Activated T-cell treated with anti-CD3 and anti-CD28 coated beads, Interleukin-2, amount 50 U/mL, for 4 hours (primary cell): ENCODE data around the gene EHMT1. TPM values are rescaled to one million over a fixed set of nuclear protein-coding genes. Genes with fewer than 3 reads are reported as not detected.

Source experiments
- ATAC-seq, 2 donors: fragments of 200-7000 bp; cut with Tn5 transposase; one replicate each; pipeline ENCODE4 v1.10.0; 2021
- DNase-seq: peaks from one replicate; pipeline ENCODE4 v3.0.0-alpha.2; 2020
- H3K27me3 Mint-ChIP-seq: one replicate; pipeline ENCODE4 v1.8.0; 2021; ENCODE audit warnings: low read depth, mixed read lengths
- H3K36me3 Mint-ChIP-seq: one replicate; pipeline ENCODE4 v1.8.0; 2022; ENCODE audit warnings: mixed read lengths; ENCODE audit not compliant: insufficient read depth
- H3K4me1 Mint-ChIP-seq: one replicate; pipeline ENCODE4 v1.8.0; 2021; ENCODE audit warnings: low read depth, mixed read lengths
- H3K4me3 Mint-ChIP-seq: one replicate; pipeline ENCODE4 v1.8.0; 2021; ENCODE audit warnings: mild to moderate bottlenecking, moderate library complexity, mixed read lengths
- H3K9me3 Mint-ChIP-seq: one replicate; pipeline ENCODE4 v1.8.0; 2021; ENCODE audit warnings: mixed read lengths
- total RNA-seq, 3 donors: library from RNA; stranded (reverse); gene quantifications; one replicate each; pipeline ENCODE4 v1.2.1, GENCODE V29; 2021

The EHMT1 gene
- 10 to 100 TPM; 76.6 to 79.1 (median 78.1) TPM for total RNA-seq

- no peaks in the 10 kb centered on the region for H3K27me3 Mint-ChIP-seq
- H3K4me3 Mint-ChIP-seq, result peak within 1 kb of the TSS; percentile 89
- ATAC-seq, result peak; percentile 84 to 88
- no peaks in the 10 kb centered on the region for H3K9me3 Mint-ChIP-seq
- peak; percentile 87 for DNase-seq
- peaks cover 42% of the 10 kb centered on the region for H3K4me1 Mint-ChIP-seq
- H3K36me3 Mint-ChIP-seq, result peaks cover 5% of the 10 kb centered on the region
These were observed at the start of gene EHMT1 for GRCh38 chr9:137618105-137619067. Gene EHMT1 (plus strand): TSS chr9:137619005. CDS start chr9:137619029, 24 bp downstream.

GRCh38 chr9:137569609-137570203 lies 49.1 kb upstream of the EHMT1 start:
- H3K4me1 Mint-ChIP-seq, result peaks cover 9% of the 10 kb centered on the region
- H3K9me3 Mint-ChIP-seq, result no peaks in the 10 kb centered on the region
- H3K27me3 Mint-ChIP-seq, result no peaks in the 10 kb centered on the region
- H3K36me3 Mint-ChIP-seq, result peaks cover 18% of the 10 kb centered on the region
- ATAC-seq, result no peak
- no peak for DNase-seq
- H3K4me3 Mint-ChIP-seq, result no peak overlapping the region

GRCh38 chr9:137570566-137570965 lies 48.2 kb upstream of the EHMT1 start:
- peaks cover 13% of the 10 kb centered on the region for H3K4me1 Mint-ChIP-seq
- no peaks in the 10 kb centered on the region for H3K27me3 Mint-ChIP-seq
- H3K9me3 Mint-ChIP-seq, result no peaks in the 10 kb centered on the region
- no peak overlapping the region for H3K4me3 Mint-ChIP-seq
- ATAC-seq, result no peak
- DNase-seq, result no peak
- peaks cover 23% of the 10 kb centered on the region for H3K36me3 Mint-ChIP-seq

GRCh38 chr9:137574192-137574591 lies 44.6 kb upstream of the EHMT1 start:
- Mint-ChIP-seq H3K9me3 (no peaks in the 10 kb centered on the region), H3K4me3 (no peak overlapping the region), H3K4me1 (peaks cover 37% of the 10 kb centered on the region), H3K36me3 (peaks cover 26% of the 10 kb centered on the region), H3K27me3 (no peaks in the 10 kb centered on the region)
- no peak for DNase-seq
- ATAC-seq, result no peak

- Mint-ChIP-seq H3K4me3 (no peak overlapping the region), H3K36me3 (peaks cover 25% of the 10 kb centered on the region), H3K4me1 (peaks cover 38% of the 10 kb centered on the region), H3K9me3 (no peaks in the 10 kb centered on the region), H3K27me3 (no peaks in the 10 kb centered on the region)
- no peak for ATAC-seq
- DNase-seq, result no peak
These were observed 43.5 kb upstream of the EHMT1 start for GRCh38 chr9:137575364-137575715.

GRCh38 chr9:137575716-137576411 lies 42.9 kb upstream of the EHMT1 start:
- no peaks in the 10 kb centered on the region for H3K27me3 Mint-ChIP-seq
- peaks cover 34% of the 10 kb centered on the region for H3K4me1 Mint-ChIP-seq

GRCh38 chr9:137578518-137579258 lies 40.1 kb upstream of the EHMT1 start, which contains the start of gene DPH7:
Gene DPH7 (minus strand): TSS chr9:137578925. CDS start chr9:137578777, 148 bp downstream.
- Mint-ChIP-seq H3K36me3 (peaks cover 20% of the 10 kb centered on the region), H3K4me3 (peak within 1 kb of the TSS; percentile 86), H3K4me1 (peaks cover 33% of the 10 kb centered on the region), H3K27me3 (no peaks in the 10 kb centered on the region), H3K9me3 (no peaks in the 10 kb centered on the region)
- ATAC-seq, result peak; percentile 98 to 99
- peak; percentile 94 for DNase-seq

More at GRCh38 chr9:137575716-137576411, 42.9 kb upstream of the EHMT1 start:
- H3K9me3 Mint-ChIP-seq, result no peaks in the 10 kb centered on the region
- H3K36me3 Mint-ChIP-seq, result peaks cover 20% of the 10 kb centered on the region
- ATAC-seq (no peak), DNase-seq (no peak)
- peak overlapping the region; percentile 20 for H3K4me3 Mint-ChIP-seq

GRCh38 chr9:137579259-137579604 lies 39.6 kb upstream of the EHMT1 start:
- peaks cover 33% of the 10 kb centered on the region for H3K4me1 Mint-ChIP-seq
- no peak for ATAC-seq
- H3K27me3 Mint-ChIP-seq, result no peaks in the 10 kb centered on the region
- no peak for DNase-seq
- H3K36me3 Mint-ChIP-seq, result peaks cover 20% of the 10 kb centered on the region
- H3K4me3 Mint-ChIP-seq, result peak overlapping the region; percentile 86
- H3K9me3 Mint-ChIP-seq, result no peaks in the 10 kb centered on the region

- peaks cover 31% of the 10 kb centered on the region for H3K4me1 Mint-ChIP-seq
These were observed 38.4 kb upstream of the EHMT1 start for GRCh38 chr9:137580209-137580953.

GRCh38 chr9:137580954-137581322 lies 37.9 kb upstream of the EHMT1 start:
- no peaks in the 10 kb centered on the region for H3K9me3 Mint-ChIP-seq
- peaks cover 9% of the 10 kb centered on the region for H3K36me3 Mint-ChIP-seq
- H3K27me3 Mint-ChIP-seq, result no peaks in the 10 kb centered on the region
- no peak overlapping the region for H3K4me3 Mint-ChIP-seq
- no peak for DNase-seq
- no peak for ATAC-seq
- H3K4me1 Mint-ChIP-seq, result peaks cover 26% of the 10 kb centered on the region

More at GRCh38 chr9:137580209-137580953, 38.4 kb upstream of the EHMT1 start:
- Mint-ChIP-seq H3K36me3 (peaks cover 14% of the 10 kb centered on the region), H3K27me3 (no peaks in the 10 kb centered on the region), H3K9me3 (no peaks in the 10 kb centered on the region), H3K4me3 (no peak overlapping the region)
- no peak for DNase-seq
- ATAC-seq, result no peak

GRCh38 chr9:137581361-137582285 lies 37.2 kb upstream of the EHMT1 start:
- Mint-ChIP-seq H3K4me1 (peaks cover 19% of the 10 kb centered on the region), H3K36me3 (peaks cover 10% of the 10 kb centered on the region), H3K9me3 (no peaks in the 10 kb centered on the region), H3K27me3 (no peaks in the 10 kb centered on the region), H3K4me3 (no peak overlapping the region)
- no peak for DNase-seq
- no peak for ATAC-seq

- Mint-ChIP-seq H3K36me3 (peaks cover 14% of the 10 kb centered on the region), H3K4me3 (no peak overlapping the region), H3K4me1 (peaks cover 12% of the 10 kb centered on the region), H3K9me3 (no peaks in the 10 kb centered on the region), H3K27me3 (no peaks in the 10 kb centered on the region)
- ATAC-seq (no peak), DNase-seq (no peak)
These were observed 36.4 kb upstream of the EHMT1 start for GRCh38 chr9:137582286-137582860.
